K562 (cell line): ENCODE results near the gene TNFAIP6. TPM values are rescaled to one million over a fixed set of nuclear protein-coding genes. Genes with fewer than 3 reads are reported as not detected.

Experiments used
- ATAC-seq: fragments of 200-7000 bp; cut with Tn5 transposase; 3 replicates; pipeline ENCODE4 v1.9.1; 2020; ENCODE audit warnings: moderate library complexity
- BruUV-seq: library from RNA; stranded (reverse); fragments of 400-500 nt; replicated peaks from 2 replicates; lab custom pipeline; 2021; lab: Mats Ljungman, UMichigan
- CTCF ChIA-PET: fragments of 300-600 bp; formaldehyde crosslinking; extraction: SDS; loops from one replicate; lab custom pipeline; 2021; ENCODE audit warnings: low intra/inter-chr PET ratio; lab: Yijun Ruan, JAX
- POLR2A ChIA-PET: fragments of 300-600, 350-650 bp; sonication (Branson Sonifier 250); formaldehyde crosslinking; extraction: SDS; loops from one replicate; lab custom pipeline; 2021; ENCODE audit warnings: antibody characterized with exemption, inconsistent platforms; lab: Yijun Ruan, JAX
- DNase-seq, 4 experiments: peaks; one replicate each; pipeline versions ENCODE4 v3.0.0 to v3.0.0-alpha.2; 2011 to 2018; ENCODE audit warnings: low spot score in 3 of 4, mixed read lengths in 3 of 4; ENCODE audit errors: extremely low read depth in 1 of 4
- FAIRE-seq: peaks from 2 replicates; lab custom pipeline; 2011; peaks lifted over from hg19 to GRCh38; lab: Jason Lieb, UNC
- H2AFZ ChIP-seq: 2 replicates; pipeline ENCODE4 v1.6.0; 2011; ENCODE audit warnings: low read depth, low read length, control low read depth, inconsistent platforms
- H3K27ac ChIP-seq: fragments of 200-600 bp; 3 replicates; pipeline ENCODE4 v1.8.0; 2011; ENCODE audit warnings: low read depth, mild to moderate bottlenecking, control low read depth, inconsistent platforms, low read length, moderate library complexity, mixed read lengths; ENCODE audit errors: extremely low read depth
- H3K27me3 ChIP-seq, 2 experiments: fragments of 300-600 bp in 1 of 2; 2 replicates in 1 of 2; 3 replicates in 1 of 2; pipeline versions ENCODE4 v1.6.0 to v1.8.0; 2011; ENCODE audit warnings: inconsistent platforms in 2 of 2, low read length in 2 of 2, mild to moderate bottlenecking in 1 of 2, mixed read lengths in 1 of 2, moderate library complexity in 1 of 2; ENCODE audit not compliant: control insufficient read depth in 2 of 2, insufficient read depth in 2 of 2
- H3K36me3 ChIP-seq: fragments of 300-600 bp; 3 replicates; pipeline ENCODE4 v1.8.0; 2011; ENCODE audit warnings: mild to moderate bottlenecking, low read length, inconsistent platforms; ENCODE audit not compliant: control insufficient read depth, insufficient read depth
- H3K4me1 ChIP-seq, 2 experiments: fragments of 200-600 bp in 1 of 2; replicated peaks in 1 of 2; 2 replicates in 1 of 2; 3 replicates in 1 of 2; pipeline versions ENCODE4 v1.5.1 to v1.8.0; 2011; ENCODE audit warnings: inconsistent platforms in 2 of 2, low read length in 2 of 2, mild to moderate bottlenecking in 1 of 2, mixed read lengths in 1 of 2, moderate library complexity in 1 of 2; ENCODE audit not compliant: control insufficient read depth in 2 of 2, insufficient read depth in 2 of 2
- H3K4me2 ChIP-seq: 2 replicates; pipeline ENCODE4 v1.6.1; 2011; ENCODE audit warnings: low read length, control low read depth, inconsistent platforms, mixed read lengths; ENCODE audit not compliant: insufficient read depth
- H3K4me3 ChIP-seq: fragments of 200-600 bp; sonication (generic), shearing (Covaris generic); 2 replicates; pipeline ENCODE4 v1.5.1; 2016; ENCODE audit warnings: control low read depth, inconsistent platforms
- H3K79me2 ChIP-seq: fragments of 200-600 bp; 3 replicates; pipeline ENCODE4 v1.8.0; 2011; ENCODE audit warnings: low read length, inconsistent platforms; ENCODE audit not compliant: control insufficient read depth, insufficient read depth
- H3K9ac ChIP-seq, 2 experiments: 2 replicates each; pipeline versions ENCODE4 v1.6.0 to v1.6.1; 2011; ENCODE audit warnings: low read depth in 2 of 2, low read length in 2 of 2, control low read depth in 1 of 2, inconsistent platforms in 1 of 2, mild to moderate bottlenecking in 1 of 2, mixed read lengths in 1 of 2; ENCODE audit not compliant: insufficient read depth in 1 of 2
- H3K9me1 ChIP-seq: one replicate; pipeline ENCODE4 v1.6.0; 2011; ENCODE audit warnings: inconsistent platforms, mild to moderate bottlenecking, low read length, moderate library complexity; ENCODE audit not compliant: control insufficient read depth, insufficient read depth
- H3K9me3 ChIP-seq: replicated peaks from 2 replicates; pipeline ENCODE4 v1.5.1; 2011; ENCODE audit warnings: low read depth, low read length, inconsistent platforms; ENCODE audit not compliant: control insufficient read depth, insufficient read depth
- H4K20me1 ChIP-seq: replicated peaks from 2 replicates; pipeline ENCODE4 v1.6.1; 2011; ENCODE audit warnings: low read length, inconsistent platforms, mixed read lengths; ENCODE audit not compliant: control insufficient read depth, insufficient read depth
- ARID4B ChIP-seq: sonication (generic); formaldehyde crosslinking; IDR thresholded peaks from 2 replicates; pipeline ENCODE4 v1.8.0; 2022; ENCODE audit warnings: mild to moderate bottlenecking, missing genetic modification reagents
- E2F3 ChIP-seq: fragments of 250-450 bp; sonication (Bioruptor Pico); IDR thresholded peaks from 2 replicates; pipeline ENCODE4 v1.4.0; 2020; ENCODE audit warnings: mild to moderate bottlenecking
- GABPA ChIP-seq: fragments of 200-800 bp; sonication (Bioruptor generic); conservative IDR thresholded peaks from 2 replicates; pipeline ENCODE4 v1.6.1; 2016; ENCODE audit warnings: low read depth, missing genetic modification characterization, missing compliant biosample characterization
- GTF2A2 ChIP-seq: IDR thresholded peaks from 2 replicates; pipeline ENCODE4 v1.6.1; 2016; ENCODE audit warnings: mild to moderate bottlenecking, missing genetic modification characterization, missing compliant biosample characterization
- MAFK ChIP-seq: IDR thresholded peaks from 2 replicates; pipeline ENCODE4 v1.6.1; 2011; ENCODE audit warnings: low read length, improper control_type of control experiment
- MXI1 ChIP-seq: IDR thresholded peaks from 2 replicates; pipeline ENCODE4 v1.6.1; 2011; ENCODE audit warnings: low read depth, mild to moderate bottlenecking, improper control_type of control experiment, low read length
- NCOA6 ChIP-seq: fragments of 450-650 bp; IDR thresholded peaks from 2 replicates; pipeline ENCODE4 v1.6.1; 2017; ENCODE audit warnings: mild to moderate bottlenecking
- SAFB ChIP-seq: fragments of 200-400 bp; formaldehyde crosslinking; IDR thresholded peaks from 2 replicates; pipeline ENCODE4 v1.6.1; 2017; ENCODE audit warnings: low read depth, low read length, borderline replicate concordance
- TAL1 ChIP-seq: fragments of 450-650 bp; IDR thresholded peaks from 2 replicates; pipeline ENCODE4 v1.6.1; 2016; ENCODE audit warnings: mild to moderate bottlenecking
- U2AF2 ChIP-seq: fragments of 200-400 bp; formaldehyde crosslinking; optimal IDR thresholded peaks from 2 replicates; pipeline ENCODE3; 2017; ENCODE audit warnings: low read depth, mild to moderate bottlenecking, low read length
- ZNF436 ChIP-seq: fragments of 250-450, 450-650 bp; sonication (Bioruptor Pico); formaldehyde crosslinking; IDR thresholded peaks from 2 replicates; pipeline ENCODE4 v1.7.0; 2020; ENCODE audit warnings: mild to moderate bottlenecking
- ZNF512 ChIP-seq: IDR thresholded peaks from 2 replicates; pipeline ENCODE4 v1.6.1; 2016; ENCODE audit warnings: missing genetic modification characterization, missing compliant biosample characterization
- ZNF561 ChIP-seq: fragments of 450-650 bp; formaldehyde crosslinking; conservative IDR thresholded peaks from 2 replicates; pipeline ENCODE4 v1.4.0; 2020; ENCODE audit warnings: mild to moderate bottlenecking, moderate library complexity
- ZNF717 ChIP-seq: fragments of 250-450 bp; sonication (Bioruptor Pico); IDR thresholded peaks from 2 replicates; pipeline ENCODE4 v1.5.0; 2021
- ZNF76 ChIP-seq: fragments of 250-450 bp; sonication (Bioruptor Pico); IDR thresholded peaks from 2 replicates; pipeline ENCODE4 v1.4.0; 2020; ENCODE audit warnings: mild to moderate bottlenecking, moderate library complexity, borderline replicate concordance
- WGBS: fragments of 100-300 bp; shearing (Covaris generic); methylation state at CpG from one replicate; pipeline ENCODE4 v1.1.6; 2016; ENCODE audit warnings: low coverage, mixed read lengths; ENCODE audit not compliant: insufficient coverage; ENCODE audit errors: missing lambda C conversion rate; 5-methylcytosine and 5-hydroxymethylcytosine counted together
- in situ Hi-C: fragments of 300-500 bp; cut with MboI; formaldehyde crosslinking; loops from 4 replicates; pipeline ENCODE4 v1.15.0; 2018; ENCODE audit warnings: inconsistent platforms, mixed read lengths
- intact Hi-C: fragments of 100-400 bp; cut with micrococcal nuclease; formaldehyde crosslinking; loops from 2 replicates; pipeline ENCODE4 v1.14.2; 2022
- polyA plus RNA-seq, 8 experiments: library from polyadenylated mRNA; depleted of rRNA in 4 of 8; stranded (reverse) in 5 of 8; unstranded in 3 of 8; fragments of >200 nt; fragmentation: Nextera tagmentation in 2 of 8; fragmentation: Illumina TruSeq in 1 of 8; extraction: Ambion mirVana in 2 of 8; extraction: Trizol in 1 of 8; gene quantifications; 2 replicates each; pipeline versions ENCODE4 v1.2.1 to v1.2.3, GENCODE V29; 2011 to 2014; ENCODE audit warnings: inconsistent platforms in 1 of 8, missing spikeins in 1 of 8
- total RNA-seq, 7 experiments: library from RNA; depleted of rRNA in 6 of 7; stranded (reverse); fragments of >200 nt in 6 of 7; fragmentation: Illumina TruSeq in 2 of 7; extraction: Trizol in 2 of 7; gene quantifications; 2 replicates each; pipeline versions ENCODE4 v1.2.1 to v1.2.3, GENCODE V29; 2011 to 2021; ENCODE audit warnings: low replicate concordance in 1 of 7
- TF ChIP-seq, protein P1 (sequence below): fragments of 450-650 bp; IDR thresholded peaks from 2 replicates; pipeline ENCODE4 v1.6.1; 2016; ENCODE audit warnings: mild to moderate bottlenecking

The TNFAIP6 gene
- total and polyA plus RNA-seq, 9 of the 15 experiments (the other 6 are each of a cell fraction or from before 2014, with no cell fraction given) = 0.07 to 0.28 (median 0.08) TPM; not detected in 6

GRCh38 chr2:151410485-151410834, 53.1 kb downstream of the TNFAIP6 start:
- peaks cover 58% of the 10 kb centered on the region for H3K79me2 ChIP-seq
- peaks cover 6 to 16% of the 10 kb centered on the region in 2 experiments; a peak in 4 of 5 replicates for H3K4me1 ChIP-seq
- CTCF ChIA-PET = no interaction called here
- intact Hi-C loops (loop anchor here (1.0 kb wide), 2 partner anchors 121 to 149 kb away; partner anchors contain the start of genes NMI and RBM43), in situ Hi-C loops (no loop called here)
- H3K9me3 ChIP-seq = no peaks in the 10 kb centered on the region
- peak overlapping the region; percentile 96 for H3K27ac ChIP-seq
- peak overlapping the region; percentile 96 for H3K4me2 ChIP-seq
- FAIRE-seq = no peak
- peak in 2 of 4 experiments; percentile 67 to 77 for DNase-seq
- POLR2A ChIA-PET = interaction anchor here (0.6 to 2.2 kb wide), 3 partner anchors 8 to 33 kb away, joined by 3 to 14 read pairs (median 9); no protein-coding TSS in a partner anchor
- no peaks in the 10 kb centered on the region; the same call in 1 of the 2 replicates for H4K20me1 ChIP-seq
- H3K27me3 ChIP-seq = no peaks in the 10 kb centered on the region
- BruUV-seq = no TSS peak
- H3K9me1 ChIP-seq = no peaks in the 10 kb centered on the region
- peak; percentile 69 for ATAC-seq
- H3K9ac ChIP-seq = peak overlapping the region; percentile 96 to 100
- H3K36me3 ChIP-seq = peaks cover 43% of the 10 kb centered on the region
- peak overlapping the region; percentile 98 for H3K4me3 ChIP-seq
- under 1% methylated on average over 21 of the region's 21 CpGs for WGBS
- peak overlapping the region; percentile 92 for H2AFZ ChIP-seq
- TF ChIP-seq U2AF2 (no peak), ZNF436 (no peak), MAFK (no peak), ZNF561 (no peak), ARID4B (CRISPR knock-in tag) (no peak), GABPA (tag) (peak; percentile 56; the same call in 1 of the 2 replicates), ZNF76 (CRISPR knock-in tag) (no peak), NCOA6 (no peak), GTF2A2 (tag) (0 out of 2 replicates have a peak, but pooled peaks have one; percentile 10), E2F3 (CRISPR knock-in tag) (no peak), TAL1 (no peak), MXI1 (0 out of 2 replicates have a peak, but pooled peaks have one; percentile 47), ZNF717 (CRISPR knock-in tag) (no peak), SAFB (no peak), ZNF512 (tag) (no peak)
- TF ChIP-seq, protein P1, sequence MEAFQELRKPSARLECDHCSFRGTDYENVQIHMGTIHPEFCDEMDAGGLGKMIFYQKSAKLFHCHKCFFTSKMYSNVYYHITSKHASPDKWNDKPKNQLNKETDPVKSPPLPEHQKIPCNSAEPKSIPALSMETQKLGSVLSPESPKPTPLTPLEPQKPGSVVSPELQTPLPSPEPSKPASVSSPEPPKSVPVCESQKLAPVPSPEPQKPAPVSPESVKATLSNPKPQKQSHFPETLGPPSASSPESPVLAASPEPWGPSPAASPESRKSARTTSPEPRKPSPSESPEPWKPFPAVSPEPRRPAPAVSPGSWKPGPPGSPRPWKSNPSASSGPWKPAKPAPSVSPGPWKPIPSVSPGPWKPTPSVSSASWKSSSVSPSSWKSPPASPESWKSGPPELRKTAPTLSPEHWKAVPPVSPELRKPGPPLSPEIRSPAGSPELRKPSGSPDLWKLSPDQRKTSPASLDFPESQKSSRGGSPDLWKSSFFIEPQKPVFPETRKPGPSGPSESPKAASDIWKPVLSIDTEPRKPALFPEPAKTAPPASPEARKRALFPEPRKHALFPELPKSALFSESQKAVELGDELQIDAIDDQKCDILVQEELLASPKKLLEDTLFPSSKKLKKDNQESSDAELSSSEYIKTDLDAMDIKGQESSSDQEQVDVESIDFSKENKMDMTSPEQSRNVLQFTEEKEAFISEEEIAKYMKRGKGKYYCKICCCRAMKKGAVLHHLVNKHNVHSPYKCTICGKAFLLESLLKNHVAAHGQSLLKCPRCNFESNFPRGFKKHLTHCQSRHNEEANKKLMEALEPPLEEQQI = no peak
